Erythroblast (primary cell): Measurements from ENCODE around the gene PRKRA.

Experiments used
- GATA1 ChIP-seq: IDR thresholded peaks from 2 replicates; pipeline ENCODE4 v1.6.1; 2011; ENCODE audit warnings: low read depth, mild to moderate bottlenecking, control low read depth, low read length, moderate library complexity
- POLR2A ChIP-seq: IDR thresholded peaks from 2 replicates; pipeline ENCODE4 v1.6.1; 2011; ENCODE audit warnings: mild to moderate bottlenecking, low read length

DNA sequence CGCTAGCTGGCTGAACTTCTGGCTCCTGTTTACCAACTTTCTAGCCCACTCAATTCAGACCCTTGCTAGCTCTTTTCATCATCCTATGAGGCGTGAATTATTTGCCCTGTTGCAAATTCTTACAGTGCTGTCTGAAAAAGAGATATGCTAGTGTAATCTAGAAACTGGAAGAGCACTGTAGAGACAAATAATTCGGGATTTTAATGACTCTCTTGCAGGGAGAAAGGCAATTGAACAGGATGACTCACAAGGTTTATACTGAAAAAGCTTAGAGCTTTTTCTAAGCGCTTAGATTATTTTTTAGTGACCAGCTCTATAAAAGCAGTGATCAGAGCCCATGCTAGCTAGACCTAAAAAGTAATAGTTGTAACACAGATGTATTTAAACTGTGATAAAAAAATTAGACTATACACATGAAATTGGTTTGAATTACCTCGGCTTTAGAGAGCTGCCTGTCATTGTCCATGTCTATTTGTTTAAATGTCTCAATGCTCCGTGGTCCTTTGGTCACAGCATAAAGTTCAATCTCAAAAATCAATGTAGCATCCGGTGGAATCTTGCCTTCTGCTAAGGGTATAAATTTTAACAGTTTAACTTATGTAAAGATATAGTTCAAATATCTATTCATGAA, 18.4 kb upstream of the PRKRA start:
- no peak for TF ChIP-seq GATA1
- no peak for TF ChIP-seq POLR2A
